Stimulated activated CD4-positive, alpha-beta T cell treated with anti-CD3 and anti-CD28 coated beads, Interleukin-4, amount 100 ng/mL, for 1 hour (primary cell): ENCODE measurements around the gene MAP2K4.

Source experiments
- DNase-seq: peaks from one replicate; pipeline ENCODE4 v3.0.0-alpha.2; 2020

Gene MAP2K4

GRCh38 chr17:12040478-12040877 is 19.8 kb downstream of the MAP2K4 start:
- DNase-seq, result no peak

- no peak for DNase-seq
These were observed 20.6 kb downstream of the MAP2K4 start for GRCh38 chr17:12041312-12041711.

DNA sequence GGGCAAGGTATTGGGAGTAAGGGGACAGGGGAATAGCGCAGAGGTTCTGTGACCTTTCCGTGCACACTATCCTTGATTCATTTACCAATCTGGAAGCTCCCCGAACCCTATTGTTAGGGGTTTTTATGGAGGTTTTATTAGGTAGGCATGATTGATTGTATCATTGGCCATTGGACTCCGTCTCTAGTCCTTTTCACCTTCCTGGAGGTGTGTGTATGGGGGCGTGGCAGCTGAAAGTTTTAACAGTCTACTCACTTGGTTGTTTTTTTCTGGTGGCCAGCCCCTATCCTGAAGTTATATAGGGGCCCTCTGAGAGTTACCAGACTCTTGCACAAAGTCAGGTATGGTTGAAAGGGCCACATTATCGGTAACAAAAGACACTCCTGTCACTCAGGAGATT is 23.0 kb downstream of the MAP2K4 start:
- no peak for DNase-seq

DNA sequence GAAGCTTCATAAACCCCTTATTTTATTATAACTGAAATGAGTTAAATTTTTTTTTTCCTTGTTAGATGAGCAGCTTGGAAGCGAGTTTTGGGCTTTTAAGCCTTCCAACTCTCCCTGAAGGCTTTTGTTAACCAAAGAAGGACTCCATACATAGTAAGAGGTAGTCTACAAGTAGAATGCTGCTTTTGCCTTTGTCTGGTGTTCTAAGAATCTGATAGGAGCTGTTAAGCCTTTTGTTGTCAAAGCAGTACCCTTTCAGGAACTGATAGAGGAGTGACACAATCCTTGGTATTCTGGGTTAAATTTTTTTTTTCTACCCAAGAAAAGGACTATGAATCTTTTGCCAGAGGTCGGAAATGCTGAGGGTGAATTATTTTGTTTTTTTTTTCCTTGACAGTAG is 26.1 kb downstream of the MAP2K4 start:
- DNase-seq, result no peak

DNA sequence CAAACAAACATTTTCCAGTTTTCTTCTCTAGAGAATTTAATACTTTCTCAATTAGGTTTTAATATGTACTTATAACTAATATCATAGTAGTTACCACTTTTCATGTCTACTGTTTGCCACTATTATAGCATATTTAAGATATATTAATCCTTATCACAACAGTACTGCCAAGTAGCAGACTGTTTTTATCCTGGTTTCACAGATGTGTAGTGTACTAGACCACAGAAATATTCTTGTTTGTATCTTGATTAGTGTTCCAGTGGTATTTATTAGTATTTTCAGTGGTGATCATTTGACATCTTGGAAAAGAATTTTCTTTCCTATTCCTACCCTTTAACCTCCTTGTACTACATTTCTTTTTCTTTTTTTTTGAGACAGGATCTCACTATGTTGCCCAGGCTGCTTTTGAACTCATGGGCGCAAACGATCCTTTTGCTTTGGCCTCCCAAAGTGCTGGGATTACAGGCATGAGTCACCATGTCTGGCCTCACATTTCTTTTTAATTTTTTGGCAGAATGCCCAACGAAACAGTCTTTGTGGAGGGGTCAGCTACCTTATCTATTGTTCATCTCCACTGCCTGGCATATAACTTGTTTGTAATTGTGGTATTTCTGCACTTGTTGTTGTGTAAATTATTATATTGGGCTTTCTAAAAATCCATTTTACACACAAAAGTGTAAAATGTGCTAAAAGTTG is 27.2 kb downstream of the MAP2K4 start:
- DNase-seq, result no peak

- no peak for DNase-seq
These were observed 28.3 kb downstream of the MAP2K4 start for GRCh38 chr17:12048843-12049473.

DNA sequence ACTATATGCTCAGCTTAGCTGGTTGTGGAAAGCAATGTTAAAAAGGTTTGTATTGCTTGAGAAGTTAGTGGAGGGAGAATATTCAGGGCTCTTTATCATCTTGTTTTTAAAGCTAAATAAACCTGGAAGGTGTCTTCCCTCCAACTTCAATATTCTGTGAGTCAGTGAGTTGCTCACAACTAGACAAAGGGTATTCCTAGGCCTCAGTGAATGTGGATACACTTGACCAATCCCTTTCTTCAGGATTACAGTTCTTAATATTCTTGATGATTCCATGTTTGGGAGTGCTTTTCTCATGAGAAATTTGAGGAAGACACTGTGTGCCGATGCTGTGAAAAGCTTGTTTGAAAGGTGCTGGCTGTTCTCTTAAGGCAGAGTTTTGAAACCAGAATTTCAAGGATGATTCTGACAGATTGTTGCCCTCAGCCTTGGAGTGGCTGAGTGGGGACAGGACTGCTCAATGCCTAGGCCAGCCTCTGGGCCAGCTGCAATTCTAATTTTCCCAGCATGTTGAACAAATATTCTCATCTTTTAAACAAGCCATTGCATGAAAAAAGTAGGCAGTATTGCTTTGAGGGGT is 30.1 kb downstream of the MAP2K4 start:
- no peak for DNase-seq

DNA sequence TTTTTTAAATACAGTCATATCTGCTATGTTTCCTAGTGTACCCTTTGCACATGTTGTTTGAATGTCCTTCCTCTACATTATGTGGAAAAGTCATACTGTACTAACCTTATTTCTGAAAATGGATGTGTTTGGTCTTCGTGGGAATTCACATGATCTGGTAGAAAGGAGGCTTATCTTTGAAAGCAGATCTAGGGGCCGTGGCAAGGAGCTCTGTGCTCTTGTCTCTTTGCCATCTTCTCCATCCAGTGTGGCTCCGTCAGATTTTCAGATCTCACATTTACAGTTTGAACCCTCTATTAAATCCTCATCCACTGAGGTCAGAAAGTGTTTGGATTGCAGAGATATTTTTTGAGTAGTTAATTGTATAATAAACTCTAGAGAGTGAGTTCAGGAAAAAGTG is 32.9 kb downstream of the MAP2K4 start:
- no peak for DNase-seq

- DNase-seq, result no peak
These were observed 35.2 kb downstream of the MAP2K4 start for GRCh38 chr17:12055889-12056288.

DNA sequence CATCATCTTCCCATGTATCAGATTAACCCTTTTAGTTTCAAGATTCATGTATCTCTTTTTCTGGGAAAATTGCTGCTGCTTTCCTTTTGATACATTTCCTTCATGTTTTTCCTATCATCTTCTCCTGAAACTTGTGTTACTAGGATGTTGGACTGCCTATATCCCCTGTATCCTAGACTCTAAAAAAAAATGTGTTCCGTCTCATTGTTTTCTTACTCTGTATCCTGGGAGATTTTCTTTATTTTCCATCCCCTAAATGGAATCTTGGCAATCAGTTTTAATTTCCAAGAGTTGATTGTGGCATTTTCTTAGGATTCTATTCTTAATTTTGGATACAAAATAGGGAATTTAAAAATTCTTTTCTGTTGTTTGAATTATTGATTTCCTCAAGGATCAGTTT is 36.8 kb downstream of the MAP2K4 start:
- DNase-seq, result no peak

GRCh38 chr17:12058535-12058934 is 37.9 kb downstream of the MAP2K4 start:
- DNase-seq, result no peak

- DNase-seq, result no peak
These were observed 41.6 kb downstream of the MAP2K4 start for GRCh38 chr17:12062249-12062648.

DNA sequence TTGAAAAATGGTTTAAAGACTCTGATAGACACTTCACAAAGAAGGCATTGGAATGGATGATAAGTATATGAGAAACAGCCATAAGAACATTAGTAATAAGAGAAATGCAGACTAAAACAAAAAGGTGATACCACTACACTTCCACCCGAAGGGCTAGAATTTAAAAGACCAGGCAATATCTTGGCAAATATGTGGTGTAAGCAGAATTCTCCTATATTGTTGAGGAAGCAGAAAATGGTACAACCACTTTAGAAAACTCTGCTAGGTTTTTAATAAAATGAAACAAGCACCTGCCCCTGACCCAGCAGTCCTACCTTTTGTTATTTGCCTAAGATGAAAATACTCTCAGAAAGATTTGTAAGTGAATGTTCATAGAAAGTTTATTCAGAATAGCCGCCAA is 43.7 kb downstream of the MAP2K4 start:
- no peak for DNase-seq

GRCh38 chr17:12067485-12067884 is 46.8 kb downstream of the MAP2K4 start:
- no peak for DNase-seq

DNA sequence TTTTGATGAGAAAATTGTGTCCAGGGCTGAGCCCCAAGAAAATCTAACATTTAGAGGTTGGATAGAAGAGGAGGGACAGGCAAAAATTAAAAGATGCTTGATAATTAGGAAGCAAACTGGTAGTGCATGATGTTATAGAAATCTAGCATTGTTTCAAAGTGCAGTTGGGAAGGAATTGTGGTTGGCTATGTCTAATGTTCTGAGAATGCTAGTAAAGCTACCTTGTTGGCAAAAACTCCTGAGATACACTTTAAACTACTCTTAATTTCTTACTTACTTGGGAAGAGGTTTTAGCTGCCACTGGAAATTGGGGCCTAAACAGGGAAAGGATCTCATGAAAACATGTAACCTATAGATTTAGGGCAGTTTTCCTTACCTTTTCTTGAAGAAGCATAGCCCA is 48.3 kb downstream of the MAP2K4 start:
- DNase-seq, result no peak

- DNase-seq, result no peak
These were observed 49.9 kb downstream of the MAP2K4 start for GRCh38 chr17:12070561-12070960.

DNA sequence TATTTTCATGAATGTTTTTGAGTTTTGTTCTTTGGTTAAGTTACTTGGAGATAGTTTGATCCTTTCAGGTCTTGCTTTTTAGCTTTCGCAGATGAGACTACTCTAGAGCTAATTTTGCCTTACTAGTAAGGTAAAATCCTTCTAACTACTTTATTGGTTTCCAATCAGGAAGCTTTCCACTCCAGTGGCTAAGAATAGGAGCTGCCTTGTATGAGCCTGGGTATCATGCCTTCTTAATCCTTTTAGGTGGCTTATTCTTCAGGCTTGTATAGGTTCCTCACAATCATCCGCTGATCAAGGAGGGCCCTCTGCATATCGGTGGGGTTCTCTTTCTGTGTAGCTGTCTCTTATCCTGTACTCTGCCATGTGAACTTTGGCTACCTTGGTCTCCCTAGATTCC is 53.7 kb downstream of the MAP2K4 start:
- DNase-seq, result no peak

DNA sequence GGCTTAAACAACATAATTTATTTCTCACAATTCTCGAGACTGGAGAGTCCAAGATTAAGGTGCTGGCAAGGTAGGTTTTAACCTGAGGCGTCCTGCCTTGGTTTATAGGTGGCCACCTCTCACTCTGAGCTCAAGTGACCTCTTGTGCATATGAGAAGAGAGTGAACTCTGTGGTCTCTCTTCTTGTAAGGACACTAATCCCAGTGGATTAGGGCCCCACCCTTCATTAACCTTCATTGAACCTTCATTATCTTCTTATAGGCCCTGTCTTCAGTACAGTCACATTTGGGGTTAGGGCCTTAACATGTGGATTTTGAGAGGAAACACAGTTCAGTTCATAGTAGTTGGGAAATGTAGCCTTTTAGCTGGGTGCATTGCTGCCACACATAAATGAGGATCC is 57.1 kb downstream of the MAP2K4 start:
- DNase-seq, result no peak

DNA sequence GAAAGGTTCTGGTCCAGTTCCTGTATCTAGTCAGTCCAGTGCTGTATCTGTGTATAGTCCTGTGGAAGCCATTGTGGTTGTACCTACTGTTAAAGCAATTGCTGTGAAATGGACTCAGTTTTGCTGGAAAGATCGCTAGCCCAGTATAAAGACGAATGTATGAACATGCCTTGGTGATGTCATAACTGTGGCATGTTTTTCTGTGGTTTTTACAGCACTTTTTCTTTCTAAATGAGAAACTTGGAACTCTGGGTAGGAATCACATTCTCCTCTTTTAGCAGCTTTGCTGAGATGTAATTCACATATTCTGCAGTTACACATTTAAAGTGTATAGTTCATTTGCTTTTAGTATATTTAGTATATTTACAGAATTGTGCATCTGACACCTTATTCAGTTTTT is 58.1 kb downstream of the MAP2K4 start:
- no peak for DNase-seq

DNA sequence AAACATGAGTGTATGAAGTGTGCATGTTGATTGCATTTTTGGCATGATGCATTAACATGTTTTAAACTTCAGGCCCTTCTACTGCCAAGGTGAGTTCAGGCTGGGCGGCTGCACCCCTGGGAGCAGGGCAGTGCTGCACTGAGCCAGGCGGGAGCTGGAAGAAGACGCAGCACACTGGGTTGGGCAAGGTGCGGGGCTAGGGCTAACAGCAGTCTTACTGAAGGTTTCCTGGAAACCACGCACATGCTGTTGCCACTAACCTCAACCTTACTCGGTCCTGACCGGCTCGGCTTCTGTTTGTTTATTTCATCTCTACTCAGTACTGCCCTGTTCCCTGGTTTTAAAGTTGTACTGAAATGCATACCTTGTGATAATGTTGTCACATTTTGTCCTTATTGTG is 61.0 kb downstream of the MAP2K4 start:
- no peak for DNase-seq

DNA sequence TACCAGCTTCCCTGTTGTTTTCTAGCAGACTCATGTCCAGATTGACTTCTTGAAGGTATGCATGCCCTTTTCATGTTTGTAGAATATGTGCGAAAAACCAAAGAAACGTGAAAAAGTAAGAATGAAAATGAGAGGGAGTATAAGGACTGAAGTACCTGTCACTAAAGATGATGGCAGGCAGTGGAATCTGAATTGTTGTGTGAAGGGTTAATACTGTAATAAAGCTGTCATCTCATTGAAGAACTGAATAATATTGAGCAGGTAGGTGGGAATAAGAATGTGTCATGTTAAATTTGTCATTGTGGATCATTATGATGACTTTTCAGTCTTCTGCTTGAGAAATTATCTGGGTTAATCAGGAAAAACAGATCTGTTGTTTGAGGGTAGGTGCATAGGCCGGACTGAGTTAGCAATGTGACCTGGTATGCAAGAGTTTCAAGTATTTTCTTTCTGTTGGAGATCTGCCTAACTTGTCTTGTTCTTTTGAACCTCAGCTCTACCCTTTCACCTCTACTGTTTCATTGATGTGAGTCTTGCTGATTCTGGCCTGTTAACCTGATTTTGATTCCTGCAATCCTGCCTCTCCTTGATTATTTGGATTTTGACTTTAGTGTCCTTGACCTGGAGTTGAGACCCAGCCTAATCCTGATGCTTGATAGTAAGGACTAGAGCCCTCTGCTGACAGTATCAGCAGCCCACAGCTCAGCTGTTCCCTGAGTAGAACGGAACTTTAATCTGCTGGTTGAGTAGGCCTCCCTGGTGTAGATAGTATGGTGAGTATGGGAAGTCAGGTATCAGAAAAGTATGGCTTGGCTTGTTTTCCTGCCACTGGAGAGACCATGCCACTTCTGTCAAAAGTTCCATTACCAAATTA is 64.6 kb downstream of the MAP2K4 start:
- DNase-seq, result no peak

GRCh38 chr17:12088035-12088434 is 67.4 kb downstream of the MAP2K4 start:
- no peak for DNase-seq

DNA sequence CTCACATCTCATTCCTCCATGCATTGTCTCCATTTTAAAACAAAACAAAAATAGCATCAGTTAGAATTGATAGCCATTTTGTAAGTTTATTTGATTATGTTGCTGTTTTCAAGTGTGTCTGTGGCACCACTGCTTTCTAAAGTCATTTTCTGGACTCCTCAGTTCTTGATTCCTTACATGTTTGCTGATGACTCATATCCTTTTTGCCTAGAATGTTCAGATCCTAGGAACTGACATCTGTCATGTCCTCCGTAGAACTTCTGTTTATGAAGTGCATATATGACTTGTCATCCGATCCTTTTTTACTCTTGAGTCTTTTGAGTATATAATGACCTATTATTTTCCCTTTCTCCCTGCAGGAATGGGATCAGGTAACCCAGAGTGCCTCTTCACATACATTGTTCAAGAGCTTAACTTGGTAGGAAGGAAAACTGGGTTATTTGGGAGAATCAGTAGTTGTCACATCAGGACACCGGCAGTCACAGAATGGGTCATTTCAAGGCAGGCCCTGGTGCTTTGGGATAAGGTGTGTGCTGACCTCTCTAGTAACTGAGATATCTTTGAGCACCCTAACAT is 69.2 kb downstream of the MAP2K4 start:
- DNase-seq, result no peak
